NCI-H345 treated with DMSO at 0.1 percent for 48 hours (cell line): Measurements from ENCODE around the gene B4GALT5.
"Not testable (repeated sequence)": the region's sequence is repeated elsewhere in the genome, so short reads cannot be mapped to it uniquely, and the experiment has no call there.

Experiments used
- DNase-seq: peaks from one replicate; lab custom pipeline; 2025; ENCODE audit not compliant: unreplicated experiment; lab: John Stamatoyannopoulos, UW

B4GALT5 gene

GRCh38 chr20:49737260-49737659 is 23.6 kb upstream of the B4GALT5 start:
- no peak for DNase-seq

GRCh38 chr20:49729780-49730179 is 16.1 kb upstream of the B4GALT5 start:
- DNase-seq = no peak

DNA sequence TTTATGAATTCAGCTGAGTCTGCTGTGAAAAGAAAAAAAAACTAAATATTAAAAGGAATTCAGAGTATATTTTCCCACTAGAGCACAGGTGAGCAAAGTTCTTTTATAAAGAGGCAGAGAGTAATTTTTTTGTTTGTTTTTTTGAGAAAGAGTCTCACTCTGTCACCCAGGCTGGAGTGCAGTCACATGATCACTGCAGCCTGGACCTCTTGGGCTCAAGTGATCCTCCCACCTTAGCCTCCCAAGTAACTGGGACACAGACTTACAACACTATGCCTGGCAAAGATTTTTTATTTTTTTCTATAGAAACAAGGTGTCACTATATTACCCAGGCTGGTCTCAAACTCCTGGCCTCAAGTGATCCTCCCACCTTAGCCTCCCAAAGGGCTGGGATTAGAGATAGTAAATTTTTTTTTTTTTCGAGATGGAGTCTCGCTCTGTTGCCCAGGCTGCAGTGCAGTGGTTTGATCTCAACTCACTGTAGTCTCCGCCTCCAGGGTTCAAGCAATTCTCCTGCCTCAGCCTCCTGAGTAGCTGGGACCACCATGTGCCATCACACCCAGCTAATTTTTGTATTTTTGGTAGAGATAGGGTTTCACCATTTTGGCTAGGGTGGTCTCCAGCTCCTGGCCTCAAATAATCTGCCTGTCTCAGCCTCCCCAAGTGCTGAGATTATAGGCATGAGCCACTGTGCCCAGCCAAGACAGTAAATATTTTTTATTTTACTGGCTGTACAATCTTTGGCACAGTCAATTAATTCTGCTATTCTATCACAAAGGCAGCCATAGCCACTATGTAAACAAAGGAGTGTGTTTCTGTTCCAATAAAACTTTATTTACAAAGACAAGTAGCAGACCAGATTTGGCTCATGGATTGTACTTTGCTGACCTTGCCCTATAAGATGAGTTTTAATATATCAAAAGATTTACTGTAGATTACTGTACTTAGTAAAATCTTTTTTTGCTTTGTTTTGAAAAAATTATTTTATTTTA is 14.5 kb upstream of the B4GALT5 start:
- no peak for DNase-seq

DNA sequence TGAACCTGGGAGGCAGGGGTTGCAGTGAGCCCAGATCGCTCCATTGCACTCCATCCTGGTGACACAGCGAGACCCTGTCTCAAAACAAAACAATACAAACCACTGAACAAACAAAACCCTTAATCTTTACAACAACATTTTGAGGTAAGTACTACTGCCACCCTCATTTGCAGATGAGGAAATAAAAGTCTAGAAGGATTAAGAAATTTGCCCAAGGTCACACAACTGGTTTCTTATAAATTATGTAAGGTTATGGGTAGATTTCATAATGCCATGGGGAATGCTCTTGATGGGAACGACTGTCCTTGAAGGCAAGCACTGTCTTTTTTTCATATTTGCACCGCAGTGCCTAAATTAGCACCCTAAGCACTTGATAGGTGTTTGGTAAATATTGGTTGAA is 13.8 kb upstream of the B4GALT5 start:
- DNase-seq = no peak

DNA sequence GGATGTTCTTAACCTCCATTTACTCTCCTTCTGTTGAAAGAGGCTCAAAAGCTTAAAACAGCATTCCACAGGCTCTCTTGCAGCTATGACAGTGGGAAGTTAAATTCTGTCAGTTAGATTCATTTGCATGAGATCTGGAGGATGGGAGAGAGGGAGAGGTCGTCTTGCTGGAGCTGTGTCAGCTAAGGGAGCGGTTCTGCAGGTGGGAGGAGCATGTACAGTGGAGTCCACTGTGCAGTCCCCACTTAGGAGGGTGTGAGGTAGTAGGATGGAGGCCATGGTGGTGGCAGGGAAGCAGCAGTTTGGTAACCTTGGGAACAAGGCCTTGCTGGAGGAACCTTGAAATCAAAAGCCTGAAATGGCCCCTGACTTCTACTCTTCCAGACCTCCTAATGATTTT is 12.0 kb upstream of the B4GALT5 start:
- DNase-seq = no peak

GRCh38 chr20:49725224-49725606 is 11.5 kb upstream of the B4GALT5 start:
- not testable (repeated sequence) for DNase-seq

GRCh38 chr20:49724408-49725223 is 10.9 kb upstream of the B4GALT5 start:
- DNase-seq = no peak

- not testable (repeated sequence) for DNase-seq
These were observed 10.1 kb upstream of the B4GALT5 start for GRCh38 chr20:49723758-49724157.

DNA sequence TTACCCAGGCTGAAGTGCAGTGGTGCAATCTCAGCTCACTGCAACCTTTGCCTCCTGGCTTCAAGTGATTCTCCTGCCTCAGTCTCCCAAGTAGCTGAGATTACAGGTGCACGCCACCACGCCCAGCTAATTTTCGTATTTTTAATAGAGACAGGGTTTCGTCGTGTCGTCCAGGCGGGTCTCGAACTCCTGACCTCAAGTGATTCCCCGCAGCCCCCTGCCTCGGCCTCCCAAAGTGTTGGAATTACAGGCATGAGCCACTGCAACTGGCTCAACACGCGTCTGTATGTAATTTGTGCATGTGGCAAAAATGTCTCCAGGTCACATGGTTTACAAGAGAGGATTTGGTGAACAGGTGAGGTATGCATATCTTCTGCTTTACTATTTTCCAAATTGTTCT is 7.6 kb upstream of the B4GALT5 start:
- not testable (repeated sequence) for DNase-seq

- DNase-seq = no peak
These were observed 1.8 kb upstream of the B4GALT5 start for GRCh38 chr20:49715466-49715865.

DNA sequence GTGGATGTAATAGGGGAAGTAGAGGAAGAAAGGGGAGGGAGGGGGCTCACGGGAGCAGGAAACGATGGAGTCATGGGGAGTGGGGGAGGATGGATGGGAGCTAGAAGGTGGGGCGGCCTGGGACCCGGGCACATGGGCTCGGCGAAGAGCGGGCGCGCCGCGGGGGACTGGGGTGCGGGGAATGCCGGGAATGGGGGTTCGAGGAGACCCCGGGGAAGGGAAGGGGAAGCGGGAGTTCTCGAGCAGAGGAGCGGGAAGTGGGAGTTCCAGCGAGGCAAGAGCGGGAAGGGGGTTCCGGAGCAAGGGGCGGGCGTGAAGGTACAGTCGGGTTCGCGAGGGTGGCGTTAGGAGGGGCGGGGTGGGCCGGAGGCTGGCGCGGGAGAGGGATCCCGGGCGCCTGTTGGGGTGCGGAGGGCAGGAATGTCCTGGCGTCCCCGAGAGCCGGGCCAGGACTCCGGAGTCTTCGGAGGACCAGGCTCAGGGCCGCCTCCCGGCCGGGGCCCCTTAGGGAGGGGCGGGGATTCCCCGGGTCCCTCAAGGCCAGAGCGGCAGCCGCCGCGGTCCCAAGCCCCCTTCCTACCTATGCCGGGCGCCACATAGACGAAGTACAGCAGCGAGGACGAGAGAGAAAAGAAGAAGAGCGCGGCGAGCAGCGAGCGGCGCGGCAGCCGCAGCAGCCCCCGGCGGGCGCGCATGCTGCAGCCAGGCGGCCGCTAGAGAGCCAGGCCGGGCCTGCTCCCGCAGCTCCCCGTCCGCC is 504 bp downstream of the B4GALT5 start:
- DNase-seq = no peak

- DNase-seq = no peak
These were observed 1.1 kb downstream of the B4GALT5 start for GRCh38 chr20:49712646-49712995.

DNA sequence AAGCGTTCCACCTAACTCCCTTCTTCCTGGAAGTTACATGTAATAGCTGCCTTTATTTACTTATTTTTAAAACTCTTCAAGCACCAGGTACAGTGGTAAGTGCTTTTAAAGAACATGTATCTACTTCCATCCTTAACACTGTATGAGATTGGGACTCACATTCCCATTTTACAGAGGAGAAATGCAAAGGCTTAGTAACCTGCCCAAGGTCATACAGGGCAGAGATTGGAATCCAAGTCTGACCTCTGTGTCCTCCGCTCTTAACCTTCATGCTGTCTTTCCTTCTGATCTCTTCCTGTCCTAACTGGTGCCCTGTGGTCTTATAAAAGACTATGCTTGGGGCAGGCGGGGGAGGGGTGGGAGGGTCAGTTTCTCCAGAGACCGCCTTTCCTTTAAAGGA is 1.6 kb downstream of the B4GALT5 start:
- no peak for DNase-seq

- DNase-seq = no peak
These were observed 2.1 kb downstream of the B4GALT5 start for GRCh38 chr20:49711667-49711987.

DNA sequence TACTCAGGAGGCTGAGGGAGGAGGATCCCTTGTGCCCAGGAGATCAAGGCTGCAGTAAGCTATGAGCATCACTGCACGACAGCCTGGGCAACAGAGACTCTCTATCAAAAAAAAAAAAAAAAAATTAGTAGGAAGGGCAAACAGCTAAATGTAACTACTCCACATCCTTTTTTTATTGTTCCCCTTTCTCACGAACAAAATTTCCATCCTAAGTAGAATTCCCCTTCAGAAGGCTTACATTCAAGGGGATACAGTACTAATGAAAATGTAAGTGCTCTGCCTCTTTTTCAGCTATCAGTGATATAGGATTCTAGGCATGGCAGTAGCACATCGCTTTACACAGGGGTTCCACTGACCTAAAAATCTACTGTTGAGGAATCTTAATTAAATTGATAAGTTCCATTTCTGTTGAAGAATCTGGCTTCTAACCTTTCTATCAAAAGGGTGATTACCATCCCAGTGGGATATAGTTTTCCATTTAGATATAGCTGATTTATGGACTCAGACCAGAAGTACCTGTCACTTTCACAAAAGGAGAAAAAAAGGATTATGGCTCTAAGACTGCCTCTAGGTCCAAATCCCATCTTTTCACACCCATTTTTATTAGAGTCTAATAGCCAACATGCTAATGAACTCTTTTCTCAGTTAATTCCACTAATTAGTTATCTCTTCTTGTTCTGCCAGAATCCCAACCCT is 2.6 kb downstream of the B4GALT5 start:
- DNase-seq = no peak

- DNase-seq = no peak
These were observed 6.6 kb downstream of the B4GALT5 start for GRCh38 chr20:49707118-49707517.

DNA sequence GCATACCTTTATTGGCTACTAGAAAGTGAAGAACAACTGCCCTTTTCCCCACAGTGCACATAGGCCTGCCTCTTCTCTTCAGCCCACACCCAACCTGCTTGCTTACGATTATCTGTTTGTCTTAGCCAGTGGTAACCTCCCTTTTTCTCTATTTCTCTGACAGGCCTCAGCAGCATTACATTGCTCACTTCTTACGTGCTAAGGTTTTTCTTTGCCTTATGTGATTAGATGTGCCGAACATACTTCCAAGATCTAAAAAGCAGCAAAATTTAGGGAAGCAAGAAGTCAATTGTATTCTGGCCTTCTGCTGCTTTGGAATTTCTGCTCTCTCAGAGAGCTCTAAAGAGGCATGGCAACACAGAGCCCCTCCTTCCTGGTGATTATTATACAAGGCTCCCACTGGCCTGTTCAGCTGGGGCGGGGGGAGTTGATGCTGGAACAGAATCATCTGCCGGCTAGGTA is 7.0 kb downstream of the B4GALT5 start:
- DNase-seq = no peak

GRCh38 chr20:49705893-49706292 is 7.8 kb downstream of the B4GALT5 start:
- DNase-seq = not testable (repeated sequence)

DNA sequence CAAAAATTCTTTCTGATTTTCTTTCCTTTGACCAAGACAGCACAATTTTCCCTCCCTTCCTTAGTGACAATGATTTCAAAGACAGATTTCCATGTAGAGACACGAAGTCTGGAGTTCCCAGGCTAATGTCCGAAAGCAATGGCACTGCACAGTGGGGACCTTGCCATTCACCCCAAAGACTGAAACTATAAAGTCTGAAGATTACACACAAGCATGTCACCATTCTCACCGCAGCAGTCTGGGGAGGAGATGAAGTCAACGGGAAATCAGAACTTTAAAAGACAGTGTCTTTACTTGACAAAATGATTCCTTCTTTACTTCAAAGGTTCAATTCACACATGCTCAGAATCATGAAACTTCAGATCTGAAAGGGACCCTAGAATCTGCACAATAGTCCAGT is 8.3 kb downstream of the B4GALT5 start:
- no peak for DNase-seq

- no peak for DNase-seq
These were observed 8.7 kb downstream of the B4GALT5 start for GRCh38 chr20:49704932-49705336.

GRCh38 chr20:49701916-49702315 is 11.8 kb downstream of the B4GALT5 start:
- DNase-seq = no peak
